Endothelial cell of umbilical vein (primary cell): ENCODE measurements around the gene GSTO2. TPM values are rescaled to one million over a fixed set of nuclear protein-coding genes. Genes with fewer than 3 reads are reported as not detected.

Experiments used
- BruUV-seq: library from RNA; stranded (reverse); fragments of 400-500 nt; replicated peaks from 2 replicates; lab custom pipeline; 2021; lab: Mats Ljungman, UMichigan
- CTCF ChIA-PET: fragments of 300-600, 350-600 bp; sonication (Branson Sonifier 250); formaldehyde crosslinking; loops from one replicate; lab custom pipeline; 2021; ENCODE audit warnings: antibody characterized with exemption, inconsistent platforms; lab: Charles Lee
- POLR2A ChIA-PET: fragments of 300-600, 350-600 bp; sonication (Branson Sonifier 250); formaldehyde crosslinking; loops from one replicate; lab custom pipeline; 2021; ENCODE audit warnings: antibody characterized with exemption, inconsistent platforms; lab: Charles Lee
- DNase-seq: peaks from one replicate; pipeline ENCODE4 v3.0.0-alpha.2; 2011; ENCODE audit warnings: low read depth, low spot score
- FAIRE-seq: peaks from 2 replicates; lab custom pipeline; 2011; peaks lifted over from hg19 to GRCh38; lab: Jason Lieb, UNC
- H2AFZ ChIP-seq: 2 replicates; pipeline ENCODE4 v1.6.0; 2012; ENCODE audit warnings: low read depth, low read length, control low read depth, inconsistent platforms
- H3K27ac ChIP-seq: 2 replicates; pipeline ENCODE4 v1.5.1; 2011; ENCODE audit warnings: low read depth, mild to moderate bottlenecking, control low read depth, low read length, moderate library complexity; ENCODE audit not compliant: insufficient read depth
- H3K27me3 ChIP-seq, 2 experiments: 2 replicates each; pipeline versions ENCODE4 v1.6.0 to v1.6.1; 2011; ENCODE audit warnings: low read length in 2 of 2, mixed read lengths in 1 of 2; ENCODE audit not compliant: control insufficient read depth in 2 of 2, insufficient read depth in 2 of 2
- H3K36me3 ChIP-seq, 2 experiments: 2 replicates in 1 of 2; 3 replicates in 1 of 2; pipeline ENCODE4 v1.5.1; 2011; ENCODE audit warnings: low read length in 2 of 2, mild to moderate bottlenecking in 1 of 2, moderate library complexity in 1 of 2; ENCODE audit not compliant: control insufficient read depth in 2 of 2, insufficient read depth in 2 of 2; ENCODE audit errors: extremely low read depth in 1 of 2
- H3K4me1 ChIP-seq: 3 replicates; pipeline ENCODE4 v1.5.1; 2011; ENCODE audit warnings: mild to moderate bottlenecking, low read length; ENCODE audit not compliant: control insufficient read depth, insufficient read depth; ENCODE audit errors: extremely low read depth
- H3K4me2 ChIP-seq: 2 replicates; pipeline ENCODE4 v1.6.1; 2011; ENCODE audit warnings: low read length, control low read depth, mixed read lengths; ENCODE audit not compliant: insufficient read depth
- H3K4me3 ChIP-seq, 3 experiments: fragments of 200-600 bp in 1 of 3; sonication (generic), shearing (Covaris generic) in 1 of 3; replicated peaks in 1 of 3; 2 replicates each; pipeline ENCODE4 v1.5.1; 2011 to 2016; ENCODE audit warnings: control low read depth in 3 of 3, low read length in 3 of 3, mild to moderate bottlenecking in 2 of 3, inconsistent platforms in 1 of 3, low read depth in 1 of 3, moderate library complexity in 1 of 3; ENCODE audit not compliant: insufficient read depth in 1 of 3
- H3K79me2 ChIP-seq: 2 replicates; pipeline ENCODE4 v1.6.0; 2012; ENCODE audit warnings: low read length, inconsistent platforms; ENCODE audit not compliant: control insufficient read depth, insufficient read depth
- H3K9ac ChIP-seq: replicated peaks from 2 replicates; pipeline ENCODE3; 2011; ENCODE audit warnings: low read length, control low read depth; ENCODE audit not compliant: insufficient read depth; ENCODE audit errors: extremely low read depth
- H3K9me1 ChIP-seq: replicated peaks from 3 replicates; pipeline ENCODE4 v1.6.0; 2011; ENCODE audit warnings: mild to moderate bottlenecking, low read length; ENCODE audit not compliant: control insufficient read depth, insufficient read depth; ENCODE audit errors: extremely low read depth
- H3K9me3 ChIP-seq: replicated peaks from 2 replicates; pipeline ENCODE4 v1.5.1; 2012; ENCODE audit warnings: low read length, inconsistent platforms; ENCODE audit not compliant: control insufficient read depth, insufficient read depth
- H4K20me1 ChIP-seq: replicated peaks from 2 replicates; pipeline ENCODE3; 2011; ENCODE audit warnings: mild to moderate bottlenecking, low read length; ENCODE audit not compliant: control insufficient read depth, insufficient read depth; ENCODE audit errors: extremely low read depth
- FOS ChIP-seq: IDR thresholded peaks from 2 replicates; pipeline ENCODE4 v1.6.1; 2011; ENCODE audit warnings: mild to moderate bottlenecking, low read length, moderate library complexity, borderline replicate concordance; ENCODE audit not compliant: insufficient read depth
- JUN ChIP-seq: IDR thresholded peaks from 2 replicates; pipeline ENCODE4 v1.6.1; 2011; ENCODE audit warnings: borderline replicate concordance, low read depth; ENCODE audit not compliant: insufficient read length, insufficient read depth
- MYC ChIP-seq: IDR thresholded peaks from one replicate; pipeline ENCODE4 v1.6.1; 2011; ENCODE audit warnings: mild to moderate bottlenecking, low read depth, low read length
- dilution Hi-C: fragments of 300-500 bp; cut with MboI; formaldehyde crosslinking; loops from one replicate; pipeline ENCODE4 v1.15.0; 2019; ENCODE audit warnings: low sequenced_read_pairs; ENCODE audit not compliant: extremely low pct_ligation_motif_present
- intact Hi-C: fragments of 100-400 bp; cut with micrococcal nuclease; formaldehyde crosslinking; loops from one replicate; pipeline ENCODE4 v1.10.0; 2022
- polyA plus RNA-seq, 4 experiments: library from polyadenylated mRNA; depleted of rRNA in 3 of 4; stranded (reverse) in 3 of 4; unstranded in 1 of 4; fragments of >200 nt; gene quantifications; 2 replicates each; pipeline versions ENCODE4 v1.2.1 to v1.2.3, GENCODE V29; 2011 to 2012; ENCODE audit warnings: missing spikeins in 1 of 4
- total RNA-seq: library from RNA; stranded (reverse); gene quantifications from 2 replicates; pipeline ENCODE4 v1.2.3, GENCODE V29; 2021
- TF ChIP-seq, protein P1 (sequence below), 2 donors: IDR thresholded peaks; 1 replicate in 1 of 2; 2 replicates in 1 of 2; pipeline ENCODE4 v1.5.1; 2011; ENCODE audit warnings: low read length in 2 of 2, mild to moderate bottlenecking in 2 of 2, moderate library complexity in 2 of 2, control low read depth in 1 of 2, inconsistent platforms in 1 of 2, low read depth in 1 of 2; ENCODE audit not compliant: insufficient read depth in 1 of 2; ENCODE audit errors: extremely low read depth in 1 of 2

The GSTO2 gene
- total and polyA plus RNA-seq, 2 donors (not counting 3 experiments of a cell fraction or from before 2014, with no cell fraction given) = 0.84 to 1.4 TPM

DNA sequence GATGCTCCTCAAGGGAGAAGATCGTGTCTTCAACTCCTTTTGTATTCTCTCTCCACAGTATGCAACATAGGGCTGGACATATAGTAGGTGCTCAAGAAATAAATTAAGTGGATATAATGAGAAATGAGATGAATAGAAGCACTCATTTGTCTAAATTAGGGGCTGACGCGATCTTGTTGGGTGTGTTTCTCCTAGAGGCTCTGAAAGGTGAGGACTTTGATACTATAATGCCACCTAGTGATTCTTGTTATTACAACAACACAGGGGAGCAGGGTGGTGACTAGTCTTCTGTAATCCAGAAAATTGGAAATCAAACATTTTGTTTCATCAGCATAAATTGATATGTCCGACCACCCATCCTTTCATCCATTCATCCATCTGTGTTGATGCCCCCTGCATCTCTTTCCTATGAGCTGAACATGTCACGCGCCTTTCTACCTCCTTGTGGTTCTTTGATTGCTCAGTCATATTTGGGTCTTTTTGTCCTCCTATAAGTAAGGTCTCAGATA, 81.2 kb downstream of the GSTO2 start:
- Histone ChIP-seq H3K9ac (no peak overlapping the region), H3K4me2 (peak overlapping the region; percentile 13), H3K4me3 (no peak overlapping the region), H4K20me1 (no peaks in the 10 kb centered on the region), H3K4me1 (peaks cover 13% of the 10 kb centered on the region), H3K79me2 (no peaks in the 10 kb centered on the region), H3K27ac (no peak overlapping the region), H3K9me3 (no peaks in the 10 kb centered on the region), H3K27me3 (no peaks in the 10 kb centered on the region), H3K36me3 (no peaks in the 10 kb centered on the region), H2AFZ (peak overlapping the region; percentile 52), H3K9me1 (no peaks in the 10 kb centered on the region)
- FAIRE-seq (peak; percentile 88), DNase-seq (peak; percentile 79)
- intact Hi-C loops (loop anchor here (1.0 kb wide), 5 partner anchors 11 to 305 kb away; no protein-coding TSS in a partner anchor), dilution Hi-C loops (no loop called here)
- TF ChIP-seq FOS (no peak), MYC (no peak), JUN (peak; percentile 22)
- TF ChIP-seq, protein P1, sequence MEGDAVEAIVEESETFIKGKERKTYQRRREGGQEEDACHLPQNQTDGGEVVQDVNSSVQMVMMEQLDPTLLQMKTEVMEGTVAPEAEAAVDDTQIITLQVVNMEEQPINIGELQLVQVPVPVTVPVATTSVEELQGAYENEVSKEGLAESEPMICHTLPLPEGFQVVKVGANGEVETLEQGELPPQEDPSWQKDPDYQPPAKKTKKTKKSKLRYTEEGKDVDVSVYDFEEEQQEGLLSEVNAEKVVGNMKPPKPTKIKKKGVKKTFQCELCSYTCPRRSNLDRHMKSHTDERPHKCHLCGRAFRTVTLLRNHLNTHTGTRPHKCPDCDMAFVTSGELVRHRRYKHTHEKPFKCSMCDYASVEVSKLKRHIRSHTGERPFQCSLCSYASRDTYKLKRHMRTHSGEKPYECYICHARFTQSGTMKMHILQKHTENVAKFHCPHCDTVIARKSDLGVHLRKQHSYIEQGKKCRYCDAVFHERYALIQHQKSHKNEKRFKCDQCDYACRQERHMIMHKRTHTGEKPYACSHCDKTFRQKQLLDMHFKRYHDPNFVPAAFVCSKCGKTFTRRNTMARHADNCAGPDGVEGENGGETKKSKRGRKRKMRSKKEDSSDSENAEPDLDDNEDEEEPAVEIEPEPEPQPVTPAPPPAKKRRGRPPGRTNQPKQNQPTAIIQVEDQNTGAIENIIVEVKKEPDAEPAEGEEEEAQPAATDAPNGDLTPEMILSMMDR (IDR thresholded peaks at IDR 0.05; ENCODE audit: extremely low read depth in 1 of 2, insufficient read depth in 1 of 2, low read depth in 1 of 2, low read length in 2 of 2) = peak; percentile 42 to 52
- CTCF ChIA-PET = interaction anchor here (0.7 to 6.0 kb wide), 10 partner anchors 11 to 76 kb away, joined by 3 to 136 read pairs (median 11); partner anchors contain the start of gene ITPRIP
- no TSS peak for BruUV-seq
- POLR2A ChIA-PET = no interaction called here
